GM12878 (cell line): ENCODE measurements around the gene ULBP1. TPM values are rescaled to one million over a fixed set of nuclear protein-coding genes. Genes with fewer than 3 reads are reported as not detected.
"Not testable (repeated sequence)": the region's sequence is repeated elsewhere in the genome, so short reads cannot be mapped to it uniquely, and the experiment has no call there.

Experiments
- ATAC-seq: fragments of 200-7000 bp; cut with Tn5 transposase; 3 replicates; pipeline ENCODE4 v1.9.1; 2020; ENCODE audit warnings: mild to moderate bottlenecking, moderate library complexity
- BruUV-seq: library from RNA; stranded (reverse); fragments of 400-500 nt; replicated peaks from 2 replicates; lab custom pipeline; 2021; lab: Mats Ljungman, UMichigan
- CTCF ChIA-PET: fragments of 300-600 bp; sonication (Branson Sonifier 250); formaldehyde crosslinking; extraction: SDS; loops from one replicate; lab custom pipeline; 2021; ENCODE audit warnings: inconsistent platforms; lab: Yijun Ruan, JAX
- POLR2A ChIA-PET: fragments of 350-600 bp; formaldehyde crosslinking; extraction: SDS; loops from one replicate; lab custom pipeline; 2021; ENCODE audit warnings: inconsistent platforms; lab: Charles Lee
- RAD21 ChIA-PET: fragments of 300-600 bp; sonication (Branson Sonifier 250); formaldehyde crosslinking; loops from one replicate; lab custom pipeline; 2023; ENCODE audit warnings: antibody characterized with exemption; ENCODE audit not compliant: unreplicated experiment; lab: Charles Lee
- SMC1A ChIA-PET: fragments of 300-600 bp; sonication (Branson Sonifier 250); formaldehyde crosslinking; loops from one replicate; lab custom pipeline; 2023; ENCODE audit not compliant: unreplicated experiment, uncharacterized antibody; lab: Charles Lee
- DNase-seq: peaks from one replicate; pipeline ENCODE4 v3.0.0-alpha.2; 2011; ENCODE audit warnings: low read depth, low spot score
- FAIRE-seq: peaks from 3 replicates; lab custom pipeline; 2011; peaks lifted over from hg19 to GRCh38; lab: Jason Lieb, UNC
- H2AFZ ChIP-seq: 2 replicates; pipeline ENCODE4 v1.6.0; 2011; ENCODE audit warnings: low read depth, low read length, control low read depth; ENCODE audit not compliant: control insufficient read depth
- H3K27ac ChIP-seq: 2 replicates; pipeline ENCODE4 v1.5.1; 2011; ENCODE audit warnings: control low read depth; ENCODE audit not compliant: control insufficient read depth, insufficient read depth
- H3K27me3 ChIP-seq, 2 experiments: replicated peaks in 1 of 2; 2 replicates each; pipeline versions ENCODE4 v1.6.0 to v1.6.1; 2011; ENCODE audit warnings: low read length in 1 of 2; ENCODE audit not compliant: control insufficient read depth in 2 of 2, insufficient read depth in 2 of 2
- H3K36me3 ChIP-seq, 2 experiments: 2 replicates each; pipeline ENCODE4 v1.5.1; 2011; ENCODE audit warnings: low read length in 1 of 2; ENCODE audit not compliant: control insufficient read depth in 2 of 2, insufficient read depth in 2 of 2
- H3K4me1 ChIP-seq: 2 replicates; pipeline ENCODE4 v1.6.1; 2011; ENCODE audit warnings: mild to moderate bottlenecking, low read length, moderate library complexity, mixed read lengths; ENCODE audit not compliant: control insufficient read depth, insufficient read depth
- H3K4me2 ChIP-seq: 2 replicates; pipeline ENCODE4 v1.6.0; 2011; ENCODE audit warnings: control low read depth; ENCODE audit not compliant: control insufficient read depth, insufficient read depth
- H3K4me3 ChIP-seq: fragments of 200-600 bp; sonication (generic); 2 replicates; pipeline ENCODE4 v1.5.1; 2016
- H3K79me2 ChIP-seq: 2 replicates; pipeline ENCODE4 v1.6.0; 2011; ENCODE audit warnings: low read length; ENCODE audit not compliant: control insufficient read depth, insufficient read depth
- H3K9ac ChIP-seq: 2 replicates; pipeline ENCODE4 v1.8.0; 2011; ENCODE audit warnings: low read length, control low read depth, mixed read lengths; ENCODE audit not compliant: control insufficient read depth, insufficient read depth
- H3K9me3 ChIP-seq: replicated peaks from 3 replicates; pipeline ENCODE4 v1.5.1; 2011; ENCODE audit warnings: mild to moderate bottlenecking, low read length; ENCODE audit not compliant: control insufficient read depth, insufficient read depth
- H4K20me1 ChIP-seq: 2 replicates; pipeline ENCODE4 v1.6.0; 2011; ENCODE audit not compliant: control insufficient read depth, insufficient read depth
- CBFB ChIP-seq: IDR thresholded peaks from 2 replicates; pipeline ENCODE4 v1.6.1; 2016; ENCODE audit warnings: antibody characterized with exemption, low read depth
- FOS ChIP-seq: IDR thresholded peaks from 3 replicates; pipeline ENCODE4 v1.6.1; 2011; ENCODE audit warnings: borderline replicate concordance; ENCODE audit not compliant: insufficient read length; ENCODE audit errors: extremely low read depth
- WGBS: methylation state at CpG from one replicate; pipeline ENCODE4 v1.1.6; 2016; ENCODE audit warnings: low lambda C conversion rate; ENCODE audit not compliant: insufficient replicate concordance, insufficient coverage; ENCODE audit errors: missing lambda C conversion rate; 5-methylcytosine and 5-hydroxymethylcytosine counted together
- in situ Hi-C: fragments of 300-500 bp; cut with MboI; formaldehyde crosslinking; loops from 9 replicates; pipeline ENCODE4 v1.14.3; 2018; ENCODE audit warnings: mixed read lengths
- intact Hi-C: fragments of 100-400 bp; cut with micrococcal nuclease; formaldehyde crosslinking; loops from one replicate; pipeline ENCODE4 v1.14.2; 2022; ENCODE audit not compliant: unreplicated experiment
- polyA plus RNA-seq, 11 experiments: library from polyadenylated mRNA; depleted of rRNA in 4 of 11; unstranded in 6 of 11; stranded (reverse) in 5 of 11; fragments of >200 nt; fragmentation: Nextera tagmentation in 4 of 11; fragmentation: Illumina TruSeq in 1 of 11; extraction: Ambion mirVana in 4 of 11; extraction: Trizol in 1 of 11; gene quantifications; 1 replicate in 1 of 11; 2 replicates in 10 of 11; pipeline versions ENCODE4 v1.2.1 to v1.2.3, GENCODE V29; 2011 to 2016; ENCODE audit warnings: inconsistent platforms in 2 of 11, missing spikeins in 2 of 11, low read depth in 1 of 11
- total RNA-seq, 4 experiments: library from RNA; depleted of rRNA in 3 of 4; stranded (reverse); fragments of >200 nt in 3 of 4; fragmentation: Illumina TruSeq in 1 of 4; extraction: Trizol in 1 of 4; gene quantifications; 2 replicates each; pipeline versions ENCODE4 v1.2.1 to v1.2.3, GENCODE V29; 2013 to 2021

The ULBP1 gene
- total and polyA plus RNA-seq, 10 of the 15 experiments (the other 5 are each of a cell fraction or from before 2014, with no cell fraction given): 0.02 to 0.12 (median 0.04) TPM; not detected in 7

- Histone ChIP-seq H3K27me3 (peaks cover 17 to 20% of the 10 kb centered on the region in 2 experiments), H3K4me2 (no peak overlapping the region), H3K4me1 (peaks cover 7% of the 10 kb centered on the region), H2AFZ (no peak overlapping the region), H3K4me3 (no peak overlapping the region), H3K79me2 (no peaks in the 10 kb centered on the region), H3K9me3 (peaks cover 17% of the 10 kb centered on the region; the same call in 2 of the 3 replicates), H3K36me3 (no peaks in the 10 kb centered on the region), H3K9ac (no peak overlapping the region), H4K20me1 (no peaks in the 10 kb centered on the region), H3K27ac (no peak overlapping the region)
- intact Hi-C loops (no loop called here), in situ Hi-C loops (no loop called here)
- DNase-seq: no peak
- no peak for FAIRE-seq
- ChIA-PET CTCF (no interaction called here), POLR2A (no interaction called here), SMC1A (no interaction called here), RAD21 (no interaction called here)
- WGBS: 58% methylated on average over 4 of the region's 4 CpGs
- no TSS peak for BruUV-seq
- no peak for ATAC-seq
- TF ChIP-seq FOS (no peak), CBFB (no peak)
Measured at GRCh38 chr6:149967591-149967990, 3.8 kb downstream of the ULBP1 start.

GRCh38 chr6:149967999-149968398 lies 4.3 kb downstream of the ULBP1 start:
- CTCF ChIA-PET, H2AFZ ChIP-seq, H3K4me3 ChIP-seq, H3K79me2 ChIP-seq, FAIRE-seq, H3K27ac ChIP-seq, H3K4me1 ChIP-seq, SMC1A ChIA-PET, BruUV-seq, intact Hi-C loops, H3K36me3 ChIP-seq, in situ Hi-C loops, H3K4me2 ChIP-seq, POLR2A ChIA-PET, DNase-seq, H3K9ac ChIP-seq, ATAC-seq, H4K20me1 ChIP-seq, RAD21 ChIA-PET: not testable (repeated sequence)
- peaks cover 17% of the 10 kb centered on the region; the same call in 2 of the 3 replicates for H3K9me3 ChIP-seq
- WGBS: 17% methylated on average over 2 of the region's 2 CpGs
- peaks cover 16 to 17% of the 10 kb centered on the region in 2 experiments for H3K27me3 ChIP-seq

- 38% methylated on average over 2 of the region's 2 CpGs for WGBS
- H3K4me3 ChIP-seq, H3K27ac ChIP-seq, DNase-seq, H3K9ac ChIP-seq, intact Hi-C loops, BruUV-seq, CTCF ChIA-PET, H4K20me1 ChIP-seq, H3K36me3 ChIP-seq, ATAC-seq, RAD21 ChIA-PET, POLR2A ChIA-PET, SMC1A ChIA-PET, H3K4me2 ChIP-seq, H3K4me1 ChIP-seq, H3K79me2 ChIP-seq, H2AFZ ChIP-seq, in situ Hi-C loops: not testable (repeated sequence)
- H3K27me3 ChIP-seq: peaks cover 13 to 17% of the 10 kb centered on the region in 2 experiments
- FAIRE-seq: peak; percentile 49
- peaks cover 16% of the 10 kb centered on the region; the same call in 2 of the 3 replicates for H3K9me3 ChIP-seq
Measured at GRCh38 chr6:149968909-149969308, 5.2 kb downstream of the ULBP1 start.
